Upper lobe of right lung (tissue), 1 donor: ENCODE data around the gene ARVCF. TPM values are rescaled to one million over a fixed set of nuclear protein-coding genes. Genes with fewer than 3 reads are reported as not detected.
A peak's percentile ranks its signal among the peaks of the same experiment; 100 is the strongest.

Source experiments
- ATAC-seq: fragments of 200-7000 bp; cut with Tn5 transposase; one replicate; pipeline ENCODE4 v1.9.1; 2020; ENCODE audit warnings: mild to moderate bottlenecking, moderate library complexity
- DNase-seq: peaks from one replicate; pipeline ENCODE4 v3.0.0-alpha.2; 2020
- H3K27ac ChIP-seq: fragments of 200-600 bp; one replicate; pipeline ENCODE4 v1.8.0; 2022
- H3K27me3 ChIP-seq: fragments of 200-600 bp; one replicate; pipeline ENCODE4 v1.8.0; 2022; ENCODE audit warnings: mild to moderate bottlenecking
- H3K36me3 ChIP-seq: fragments of 200-600 bp; one replicate; pipeline ENCODE4 v1.8.0; 2022
- H3K4me1 ChIP-seq: fragments of 200-600 bp; one replicate; pipeline ENCODE4 v1.8.0; 2022
- H3K4me3 ChIP-seq: fragments of 200-600 bp; one replicate; pipeline ENCODE4 v1.8.0; 2022; ENCODE audit warnings: mild to moderate bottlenecking
- H3K9me3 ChIP-seq: fragments of 200-600 bp; one replicate; pipeline ENCODE4 v1.8.0; 2022
- CTCF ChIP-seq: fragments of 200-600 bp; IDR thresholded peaks from one replicate; pipeline ENCODE4 v1.8.0; 2022; ENCODE audit warnings: antibody characterized with exemption
- intact Hi-C: fragments of 100-400 bp; cut with DNase I; formaldehyde crosslinking; loops from one replicate; pipeline ENCODE4 v1.11.0; 2022
- total RNA-seq: library from RNA; stranded (reverse); fragmentation: NEBNext Ultra II Directional; extraction: Animal tissue kit (Norgen Biotek cat#: 25700); gene quantifications from one replicate; pipeline ENCODE4 v1.2.1, GENCODE V29; 2021
- donor health status: DM: no; HTN: yes; CAD: no; lungs with severe emphysema.

ARVCF gene
- total RNA-seq, 1 donor from 2014 or later, result 25.4 TPM

- H3K9me3 ChIP-seq, result no peaks in the 10 kb centered on the region
- intact Hi-C loops, result no loop called here
- no peaks in the 10 kb centered on the region for H3K27me3 ChIP-seq
- ATAC-seq (no peak), DNase-seq (no peak)
- no peak overlapping the region for H3K4me3 ChIP-seq
- H3K27ac ChIP-seq, result no peak overlapping the region
- H3K4me1 ChIP-seq, result no peaks in the 10 kb centered on the region
- TF ChIP-seq CTCF, result no peak
- peaks cover 73% of the 10 kb centered on the region for H3K36me3 ChIP-seq
These were observed 35.3 kb upstream of the ARVCF start for GRCh38 chr22:20051927-20052308.

- intact Hi-C loops, result no loop called here
- TF ChIP-seq CTCF, result no peak
- Histone ChIP-seq H3K36me3 (peaks cover 69% of the 10 kb centered on the region), H3K4me1 (no peaks in the 10 kb centered on the region), H3K27me3 (no peaks in the 10 kb centered on the region), H3K4me3 (no peak overlapping the region), H3K27ac (no peak overlapping the region), H3K9me3 (no peaks in the 10 kb centered on the region)
- no peak for DNase-seq
- ATAC-seq, result no peak
These were observed 30.1 kb upstream of the ARVCF start for GRCh38 chr22:20046730-20047129.

- DNase-seq (no peak), ATAC-seq (peak; percentile 22)
- intact Hi-C loops, result no loop called here
- no peaks in the 10 kb centered on the region for H3K27me3 ChIP-seq
- H3K4me1 ChIP-seq, result no peaks in the 10 kb centered on the region
- no peak for TF ChIP-seq CTCF
- H3K4me3 ChIP-seq, result no peak overlapping the region
- no peaks in the 10 kb centered on the region for H3K9me3 ChIP-seq
- peaks cover 61% of the 10 kb centered on the region for H3K36me3 ChIP-seq
- no peak overlapping the region for H3K27ac ChIP-seq
These were observed 28.0 kb upstream of the ARVCF start for GRCh38 chr22:20044495-20045151.

- intact Hi-C loops, result no loop called here
- H3K4me3 ChIP-seq, result no peak overlapping the region
- no peaks in the 10 kb centered on the region for H3K27me3 ChIP-seq
- no peak for TF ChIP-seq CTCF
- ATAC-seq, result peak; percentile 25
- DNase-seq, result no peak
- H3K4me1 ChIP-seq, result no peaks in the 10 kb centered on the region
- H3K36me3 ChIP-seq, result peaks cover 62% of the 10 kb centered on the region
- no peak overlapping the region for H3K27ac ChIP-seq
- H3K9me3 ChIP-seq, result no peaks in the 10 kb centered on the region
These were observed 27.3 kb upstream of the ARVCF start for GRCh38 chr22:20043997-20044342.

- no peaks in the 10 kb centered on the region for H3K9me3 ChIP-seq
- intact Hi-C loops, result no loop called here
- no peak for ATAC-seq
- no peak overlapping the region for H3K4me3 ChIP-seq
- TF ChIP-seq CTCF, result no peak
- no peak overlapping the region for H3K27ac ChIP-seq
- no peaks in the 10 kb centered on the region for H3K4me1 ChIP-seq
- H3K27me3 ChIP-seq, result no peaks in the 10 kb centered on the region
- DNase-seq, result no peak
- H3K36me3 ChIP-seq, result peaks cover 68% of the 10 kb centered on the region
These were observed 26.7 kb upstream of the ARVCF start for GRCh38 chr22:20043057-20043996.
